KMS-11 (cell line): ENCODE measurements around the gene DNAJA4.

Experiments
- H2AFZ ChIP-seq: fragments of 200-600 bp; sonication (generic); 2 replicates; pipeline ENCODE4 v1.6.1; 2016; ENCODE audit warnings: antibody characterized with exemption, mixed run types, low read depth
- H3K27ac ChIP-seq: fragments of 200-600 bp; sonication (generic); 2 replicates; pipeline ENCODE4 v1.6.1; 2016; ENCODE audit warnings: mild to moderate bottlenecking, mixed run types
- H3K27me3 ChIP-seq: fragments of 200-600 bp; sonication (generic); 2 replicates; pipeline ENCODE4 v1.6.1; 2017; ENCODE audit warnings: mild to moderate bottlenecking, low read depth, mixed run types, moderate library complexity; ENCODE audit not compliant: insufficient read depth
- H3K36me3 ChIP-seq: fragments of 200-600 bp; sonication (generic); 2 replicates; pipeline ENCODE4 v1.6.1; 2017; ENCODE audit warnings: mild to moderate bottlenecking, mixed run types; ENCODE audit not compliant: insufficient read depth
- H3K4me1 ChIP-seq: fragments of 200-600 bp; sonication (generic); 2 replicates; pipeline ENCODE4 v1.6.1; 2016; ENCODE audit warnings: mild to moderate bottlenecking, low read depth, mixed run types; ENCODE audit not compliant: poor library complexity, severe bottlenecking
- H3K4me2 ChIP-seq: fragments of 200-600 bp; sonication (generic); 2 replicates; pipeline ENCODE4 v1.7.0; 2016; ENCODE audit warnings: mild to moderate bottlenecking, mixed run types
- H3K4me3 ChIP-seq: fragments of 200-600 bp; sonication (generic); IDR thresholded peaks from 2 replicates; pipeline ENCODE4 v1.6.1; 2017; ENCODE audit warnings: low read depth, low read length, mixed read lengths; ENCODE audit not compliant: insufficient read depth
- H3K79me2 ChIP-seq: fragments of 200-600 bp; sonication (generic); 2 replicates; pipeline ENCODE4 v1.6.1; 2016; ENCODE audit warnings: low read depth, mixed run types; ENCODE audit not compliant: insufficient read depth
- H3K9ac ChIP-seq: fragments of 200-600 bp; sonication (generic); 2 replicates; pipeline ENCODE4 v1.6.1; 2016; ENCODE audit warnings: mild to moderate bottlenecking, mixed run types
- H4K20me1 ChIP-seq: fragments of 200-600 bp; sonication (generic); 2 replicates; pipeline ENCODE4 v1.6.1; 2016; ENCODE audit warnings: mild to moderate bottlenecking, mixed run types; ENCODE audit not compliant: insufficient read depth
- TF ChIP-seq, protein P1 (sequence below): fragments of 200-600 bp; sonication (generic); conservative IDR thresholded peaks from 2 replicates; pipeline ENCODE4 v1.6.1; 2017; ENCODE audit warnings: low read depth, mild to moderate bottlenecking, antibody characterized with exemption, low read length, moderate library complexity, mixed read lengths

Gene DNAJA4

DNA sequence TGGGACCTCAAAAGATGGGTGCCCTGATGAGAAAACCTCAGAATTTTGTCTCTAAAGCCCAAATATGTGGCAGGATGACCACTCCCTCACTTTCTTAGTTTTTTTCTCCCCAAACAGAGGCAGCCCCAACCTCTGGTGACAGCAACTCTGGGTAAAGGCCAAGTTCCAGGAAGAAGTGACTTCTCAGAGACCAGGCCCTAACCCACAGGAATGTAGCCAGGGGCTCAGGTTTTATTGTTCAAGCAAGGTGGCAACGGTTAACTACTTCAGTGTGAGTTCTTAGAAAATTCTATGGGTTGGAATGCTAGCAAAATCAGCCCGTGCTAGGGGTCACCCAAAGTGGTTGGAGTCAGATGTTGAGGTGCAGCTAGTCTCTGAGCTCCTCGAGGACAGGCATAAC lies 5.1 kb upstream of the DNAJA4 start:
- no peaks in the 10 kb centered on the region for H3K79me2 ChIP-seq
- no peak overlapping the region for H3K27ac ChIP-seq
- no peak overlapping the region for H2AFZ ChIP-seq
- H4K20me1 ChIP-seq: no peaks in the 10 kb centered on the region
- H3K4me2 ChIP-seq: no peak overlapping the region
- H3K9ac ChIP-seq: no peak overlapping the region
- no peaks in the 10 kb centered on the region for H3K4me1 ChIP-seq
- H3K27me3 ChIP-seq: no peaks in the 10 kb centered on the region
- TF ChIP-seq, protein P1, sequence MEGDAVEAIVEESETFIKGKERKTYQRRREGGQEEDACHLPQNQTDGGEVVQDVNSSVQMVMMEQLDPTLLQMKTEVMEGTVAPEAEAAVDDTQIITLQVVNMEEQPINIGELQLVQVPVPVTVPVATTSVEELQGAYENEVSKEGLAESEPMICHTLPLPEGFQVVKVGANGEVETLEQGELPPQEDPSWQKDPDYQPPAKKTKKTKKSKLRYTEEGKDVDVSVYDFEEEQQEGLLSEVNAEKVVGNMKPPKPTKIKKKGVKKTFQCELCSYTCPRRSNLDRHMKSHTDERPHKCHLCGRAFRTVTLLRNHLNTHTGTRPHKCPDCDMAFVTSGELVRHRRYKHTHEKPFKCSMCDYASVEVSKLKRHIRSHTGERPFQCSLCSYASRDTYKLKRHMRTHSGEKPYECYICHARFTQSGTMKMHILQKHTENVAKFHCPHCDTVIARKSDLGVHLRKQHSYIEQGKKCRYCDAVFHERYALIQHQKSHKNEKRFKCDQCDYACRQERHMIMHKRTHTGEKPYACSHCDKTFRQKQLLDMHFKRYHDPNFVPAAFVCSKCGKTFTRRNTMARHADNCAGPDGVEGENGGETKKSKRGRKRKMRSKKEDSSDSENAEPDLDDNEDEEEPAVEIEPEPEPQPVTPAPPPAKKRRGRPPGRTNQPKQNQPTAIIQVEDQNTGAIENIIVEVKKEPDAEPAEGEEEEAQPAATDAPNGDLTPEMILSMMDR: no peak
- no peak overlapping the region for H3K4me3 ChIP-seq
- H3K36me3 ChIP-seq: no peaks in the 10 kb centered on the region

DNA sequence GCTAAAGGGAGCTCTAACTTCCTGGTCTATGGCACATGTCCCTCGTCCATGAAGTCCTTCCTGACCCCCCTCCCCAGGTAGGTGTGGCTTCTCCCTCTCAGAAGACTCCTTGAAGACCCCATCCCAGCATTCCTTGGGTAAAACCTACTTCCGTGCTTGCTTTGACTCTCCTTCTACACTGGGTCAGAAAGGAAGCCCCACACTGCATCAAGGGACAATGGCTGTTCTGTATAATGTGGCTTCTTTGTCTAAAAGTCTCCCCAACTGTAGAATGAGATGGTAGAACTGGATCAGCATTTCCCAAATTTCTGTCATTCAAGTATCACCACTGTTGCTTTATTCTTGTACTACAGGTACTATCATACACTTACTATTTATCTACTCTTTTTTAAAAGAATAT lies 3.9 kb upstream of the DNAJA4 start:
- Histone ChIP-seq H2AFZ (no peak overlapping the region), H3K4me1 (no peaks in the 10 kb centered on the region), H3K27ac (no peak overlapping the region)

DNA sequence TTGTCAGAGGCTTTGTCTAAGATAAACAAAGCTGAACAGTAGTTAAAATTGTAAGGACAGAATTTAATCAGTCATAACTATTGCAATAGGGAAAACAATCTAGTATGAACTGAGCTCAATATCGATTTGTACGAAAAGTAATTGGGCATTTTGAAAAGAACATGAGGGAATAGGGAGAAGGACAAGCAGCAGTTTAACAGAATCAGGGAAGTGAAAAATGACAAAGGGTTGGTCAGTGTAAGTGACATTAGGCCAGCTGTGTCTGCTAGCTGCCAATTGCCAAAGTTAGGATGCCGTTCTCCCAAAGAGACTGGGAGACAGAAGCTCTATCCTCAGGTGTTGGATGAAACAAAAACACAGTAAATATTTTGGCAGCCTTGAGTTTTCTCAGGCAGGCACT lies 3.3 kb upstream of the DNAJA4 start:
- TF ChIP-seq, protein P1: no peak
- Histone ChIP-seq H3K4me1 (no peaks in the 10 kb centered on the region), H3K4me3 (no peak overlapping the region), H3K79me2 (no peaks in the 10 kb centered on the region), H3K9ac (no peak overlapping the region), H4K20me1 (no peaks in the 10 kb centered on the region), H3K27ac (no peak overlapping the region), H3K36me3 (no peaks in the 10 kb centered on the region), H3K4me2 (no peak overlapping the region), H2AFZ (no peak overlapping the region), H3K27me3 (no peaks in the 10 kb centered on the region)

More for the DNA sequence above, 3.9 kb upstream of the DNAJA4 start:
- H4K20me1 ChIP-seq: no peaks in the 10 kb centered on the region
- no peaks in the 10 kb centered on the region for H3K36me3 ChIP-seq
- H3K27me3 ChIP-seq: no peaks in the 10 kb centered on the region
- no peaks in the 10 kb centered on the region for H3K79me2 ChIP-seq
- H3K9ac ChIP-seq: no peak overlapping the region
- H3K4me3 ChIP-seq: no peak overlapping the region
- TF ChIP-seq, protein P1: no peak
- no peak overlapping the region for H3K4me2 ChIP-seq

DNA sequence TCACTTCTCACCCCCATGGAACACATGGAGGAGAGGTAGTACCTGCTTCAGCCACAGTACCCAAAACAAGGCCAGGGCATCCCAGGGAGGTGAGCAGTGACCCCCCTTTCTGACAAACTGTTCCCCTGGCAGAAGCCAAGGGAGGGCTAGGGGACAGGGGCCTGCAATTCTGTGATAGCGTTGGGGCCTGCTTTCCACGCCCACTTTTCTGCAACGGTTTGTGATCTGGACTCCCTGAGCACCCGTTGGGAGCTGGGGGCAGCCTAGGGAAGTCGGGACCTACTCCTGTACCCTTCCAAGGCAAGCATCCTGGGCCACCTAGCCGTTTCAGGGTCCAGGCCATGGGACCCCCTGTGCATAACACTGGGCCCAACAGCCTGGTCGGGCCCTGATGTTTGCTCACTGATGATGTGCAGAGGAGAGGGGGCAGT lies 996 bp upstream of the DNAJA4 start:
- Histone ChIP-seq H2AFZ (no peak overlapping the region), H3K9ac (no peak overlapping the region), H4K20me1 (no peaks in the 10 kb centered on the region), H3K4me1 (no peaks in the 10 kb centered on the region), H3K27ac (no peak overlapping the region), H3K79me2 (no peaks in the 10 kb centered on the region), H3K4me2 (no peak overlapping the region), H3K4me3 (no peak overlapping the region), H3K36me3 (no peaks in the 10 kb centered on the region), H3K27me3 (no peaks in the 10 kb centered on the region)
- TF ChIP-seq, protein P1: no peak
